ENCODE results near the gene CXCL11.

DNA sequence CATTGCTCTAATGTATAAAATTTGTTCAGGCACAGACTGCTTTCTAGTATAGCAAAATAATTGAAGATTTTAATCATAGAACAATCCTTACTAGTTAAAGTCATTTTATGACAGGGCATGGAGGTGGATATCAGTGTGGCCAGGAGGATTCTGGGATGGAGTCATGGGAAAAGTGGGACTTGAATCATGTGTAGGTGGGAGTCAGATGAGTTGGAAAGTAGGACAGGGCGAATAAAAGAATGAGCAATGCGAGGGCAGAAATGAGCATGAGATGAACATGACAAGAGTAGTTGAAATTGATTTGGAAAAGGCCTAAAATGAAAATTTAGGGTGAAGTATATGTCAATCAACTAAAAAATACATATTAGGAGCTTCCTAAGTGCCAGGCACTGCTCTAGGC is 37.9 kb downstream of the CXCL11 start:
- TF ChIP-seq POLR2A (IDR thresholded peaks at IDR 0.05) = no peak
- TF ChIP-seq, protein P1, sequence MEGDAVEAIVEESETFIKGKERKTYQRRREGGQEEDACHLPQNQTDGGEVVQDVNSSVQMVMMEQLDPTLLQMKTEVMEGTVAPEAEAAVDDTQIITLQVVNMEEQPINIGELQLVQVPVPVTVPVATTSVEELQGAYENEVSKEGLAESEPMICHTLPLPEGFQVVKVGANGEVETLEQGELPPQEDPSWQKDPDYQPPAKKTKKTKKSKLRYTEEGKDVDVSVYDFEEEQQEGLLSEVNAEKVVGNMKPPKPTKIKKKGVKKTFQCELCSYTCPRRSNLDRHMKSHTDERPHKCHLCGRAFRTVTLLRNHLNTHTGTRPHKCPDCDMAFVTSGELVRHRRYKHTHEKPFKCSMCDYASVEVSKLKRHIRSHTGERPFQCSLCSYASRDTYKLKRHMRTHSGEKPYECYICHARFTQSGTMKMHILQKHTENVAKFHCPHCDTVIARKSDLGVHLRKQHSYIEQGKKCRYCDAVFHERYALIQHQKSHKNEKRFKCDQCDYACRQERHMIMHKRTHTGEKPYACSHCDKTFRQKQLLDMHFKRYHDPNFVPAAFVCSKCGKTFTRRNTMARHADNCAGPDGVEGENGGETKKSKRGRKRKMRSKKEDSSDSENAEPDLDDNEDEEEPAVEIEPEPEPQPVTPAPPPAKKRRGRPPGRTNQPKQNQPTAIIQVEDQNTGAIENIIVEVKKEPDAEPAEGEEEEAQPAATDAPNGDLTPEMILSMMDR (IDR thresholded peaks at IDR 0.05) = no peak

All from Peyer's patch (tissue), 4 donors.